GM11168 (cell line): Measurements from ENCODE around the gene ATAD2B.
"Not testable (repeated sequence)": the region's sequence is repeated elsewhere in the genome, so short reads cannot be mapped to it uniquely, and the experiment has no call there.

Experiments
- in situ Hi-C: fragments of 300-500 bp; cut with MboI; formaldehyde crosslinking; loops from one replicate; pipeline ENCODE4 v1.12.0; 2022; ENCODE audit warnings: low sequenced_read_pairs; ENCODE audit not compliant: unreplicated experiment

ATAD2B gene

GRCh38 chr2:23803264-23803964 lies 123.5 kb downstream of the ATAD2B start:
- in situ Hi-C loops: no loop called here

- in situ Hi-C loops: no loop called here
These were observed 125.5 kb downstream of the ATAD2B start for GRCh38 chr2:23801396-23801795.

- in situ Hi-C loops: no loop called here
These were observed 132.7 kb downstream of the ATAD2B start for GRCh38 chr2:23794234-23794633.

GRCh38 chr2:23793476-23793875 lies 133.4 kb downstream of the ATAD2B start:
- in situ Hi-C loops: no loop called here

GRCh38 chr2:23791030-23791429 lies 135.9 kb downstream of the ATAD2B start:
- in situ Hi-C loops: no loop called here

- in situ Hi-C loops: no loop called here
These were observed 137.9 kb downstream of the ATAD2B start for GRCh38 chr2:23789012-23789411.

- in situ Hi-C loops: no loop called here
These were observed 138.8 kb downstream of the ATAD2B start for GRCh38 chr2:23788100-23788499.

- in situ Hi-C loops: no loop called here
These were observed 142.0 kb downstream of the ATAD2B start for GRCh38 chr2:23784971-23785370.

- in situ Hi-C loops: no loop called here
These were observed 144.3 kb downstream of the ATAD2B start for GRCh38 chr2:23782646-23783045.

- in situ Hi-C loops: no loop called here
These were observed 144.8 kb downstream of the ATAD2B start for GRCh38 chr2:23782126-23782525.

- in situ Hi-C loops: not testable (repeated sequence)
These were observed 146.5 kb downstream of the ATAD2B start for GRCh38 chr2:23780465-23780864.

GRCh38 chr2:23777826-23778225 lies 149.1 kb downstream of the ATAD2B start:
- in situ Hi-C loops: no loop called here

- in situ Hi-C loops: no loop called here
These were observed 150.9 kb downstream of the ATAD2B start for GRCh38 chr2:23776021-23776420.

GRCh38 chr2:23772684-23773083 lies 154.2 kb downstream of the ATAD2B start:
- in situ Hi-C loops: no loop called here

GRCh38 chr2:23772056-23772455 lies 154.9 kb downstream of the ATAD2B start:
- in situ Hi-C loops: no loop called here

- in situ Hi-C loops: no loop called here
These were observed 157.6 kb downstream of the ATAD2B start for GRCh38 chr2:23769364-23769763.

- in situ Hi-C loops: no loop called here
These were observed 158.9 kb downstream of the ATAD2B start for GRCh38 chr2:23767876-23768621.

GRCh38 chr2:23762141-23762540 lies 164.8 kb downstream of the ATAD2B start:
- in situ Hi-C loops: no loop called here

- in situ Hi-C loops: no loop called here
These were observed 165.3 kb downstream of the ATAD2B start for GRCh38 chr2:23761638-23762037.

GRCh38 chr2:23760736-23761135 lies 166.2 kb downstream of the ATAD2B start:
- in situ Hi-C loops: no loop called here

- in situ Hi-C loops: no loop called here
These were observed 169.1 kb downstream of the ATAD2B start for GRCh38 chr2:23757686-23758433.
